ENCODE measurements around the gene BANP.

BANP gene

GRCh38 chr16:87921236-87921773 is 29.9 kb upstream of the BANP start:
- no peak overlapping the region for H3K4me3 Mint-ChIP-seq
- H3K27me3 Mint-ChIP-seq (ENCODE audit: low read depth) = peaks cover 30% of the 10 kb centered on the region
- H3K4me1 Mint-ChIP-seq = peaks cover 17% of the 10 kb centered on the region
- no peaks in the 10 kb centered on the region for H3K9me3 Mint-ChIP-seq
- H3K36me3 Mint-ChIP-seq (ENCODE audit: low read depth) = no peaks in the 10 kb centered on the region
- H3K27ac Mint-ChIP-seq = no peak overlapping the region
- TF ChIP-seq, protein P1, sequence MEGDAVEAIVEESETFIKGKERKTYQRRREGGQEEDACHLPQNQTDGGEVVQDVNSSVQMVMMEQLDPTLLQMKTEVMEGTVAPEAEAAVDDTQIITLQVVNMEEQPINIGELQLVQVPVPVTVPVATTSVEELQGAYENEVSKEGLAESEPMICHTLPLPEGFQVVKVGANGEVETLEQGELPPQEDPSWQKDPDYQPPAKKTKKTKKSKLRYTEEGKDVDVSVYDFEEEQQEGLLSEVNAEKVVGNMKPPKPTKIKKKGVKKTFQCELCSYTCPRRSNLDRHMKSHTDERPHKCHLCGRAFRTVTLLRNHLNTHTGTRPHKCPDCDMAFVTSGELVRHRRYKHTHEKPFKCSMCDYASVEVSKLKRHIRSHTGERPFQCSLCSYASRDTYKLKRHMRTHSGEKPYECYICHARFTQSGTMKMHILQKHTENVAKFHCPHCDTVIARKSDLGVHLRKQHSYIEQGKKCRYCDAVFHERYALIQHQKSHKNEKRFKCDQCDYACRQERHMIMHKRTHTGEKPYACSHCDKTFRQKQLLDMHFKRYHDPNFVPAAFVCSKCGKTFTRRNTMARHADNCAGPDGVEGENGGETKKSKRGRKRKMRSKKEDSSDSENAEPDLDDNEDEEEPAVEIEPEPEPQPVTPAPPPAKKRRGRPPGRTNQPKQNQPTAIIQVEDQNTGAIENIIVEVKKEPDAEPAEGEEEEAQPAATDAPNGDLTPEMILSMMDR (IDR thresholded peaks at IDR 0.05; ENCODE audit: unreplicated experiment in 3 of 3) = no peak

DNA sequence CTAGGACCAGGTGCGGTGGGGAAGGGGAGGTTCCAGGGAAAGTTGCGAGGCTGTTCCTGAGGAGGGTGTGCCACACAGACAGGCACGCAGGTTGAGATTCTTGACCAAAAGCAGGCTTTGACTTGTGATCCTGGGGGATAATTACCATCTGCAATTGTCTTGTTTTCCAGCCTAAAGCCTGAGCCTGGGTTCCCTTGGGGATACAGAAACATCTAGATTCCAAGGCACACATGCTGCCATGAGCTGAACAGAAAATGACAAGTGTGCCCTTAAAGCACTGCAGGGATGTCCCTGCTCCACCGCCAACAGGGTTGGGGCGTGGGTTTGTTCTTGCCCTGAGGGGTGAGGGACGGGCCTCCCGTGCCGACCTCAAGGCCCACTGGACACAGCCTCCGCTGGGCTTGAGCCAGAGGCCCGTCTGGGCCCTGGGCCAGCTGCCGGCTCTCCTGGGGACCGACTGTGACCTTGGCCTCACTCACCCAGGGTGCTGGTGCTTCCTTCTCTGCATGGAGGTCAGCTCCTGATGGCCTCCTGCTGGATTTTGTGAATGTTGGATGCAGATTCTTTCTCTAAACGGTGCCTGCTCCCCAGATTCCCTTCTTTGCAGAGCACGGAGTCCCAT is 28.9 kb upstream of the BANP start:
- Mint-ChIP-seq H3K27ac (no peak overlapping the region), H3K36me3 (ENCODE audit: low read depth) (no peaks in the 10 kb centered on the region), H3K9me3 (no peaks in the 10 kb centered on the region), H3K27me3 (ENCODE audit: low read depth) (peaks cover 30% of the 10 kb centered on the region), H3K4me3 (no peak overlapping the region), H3K4me1 (peaks cover 19% of the 10 kb centered on the region)
- TF ChIP-seq, protein P1 (IDR thresholded peaks at IDR 0.05; ENCODE audit: unreplicated experiment in 3 of 3) = no peak

DNA sequence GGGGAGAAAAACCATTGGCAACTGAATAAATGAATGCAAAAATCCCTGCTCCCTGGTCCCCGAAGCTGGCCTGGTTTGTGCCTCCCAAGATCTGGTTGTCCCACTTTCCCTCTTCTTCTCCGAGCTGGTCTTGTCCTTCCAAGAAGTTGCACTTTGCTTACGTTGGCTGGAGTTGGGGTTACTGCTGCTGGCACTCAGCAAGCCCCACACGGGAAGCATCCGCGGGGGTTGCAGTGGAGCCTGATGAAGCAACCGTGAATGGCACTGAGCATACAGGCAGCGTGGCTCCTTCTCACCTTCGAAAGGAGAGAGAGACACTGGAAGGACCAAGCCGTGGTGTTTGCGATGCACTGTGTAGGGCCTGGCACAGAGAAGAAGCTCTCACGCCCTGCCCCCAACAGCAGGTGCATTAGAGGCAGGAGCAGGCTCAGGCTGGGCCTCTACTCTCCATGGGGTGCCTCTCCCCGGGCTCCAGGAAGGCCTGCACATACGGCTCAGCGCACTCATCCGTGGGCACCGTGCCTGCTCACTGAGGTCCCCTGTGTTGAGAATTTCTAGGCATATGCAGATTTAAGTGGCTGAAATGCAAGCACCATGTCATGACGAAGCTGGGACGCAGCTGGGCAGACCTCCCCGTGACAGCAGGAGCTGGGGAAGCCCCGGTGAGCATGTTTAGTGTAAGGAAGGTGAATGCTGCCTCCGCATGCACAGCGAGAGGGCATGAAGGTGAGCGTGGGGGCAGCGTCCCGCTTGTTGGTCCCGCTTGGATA is 27.0 kb upstream of the BANP start:
- H3K4me3 Mint-ChIP-seq = no peak overlapping the region
- peaks cover 21% of the 10 kb centered on the region for H3K27me3 Mint-ChIP-seq (ENCODE audit: low read depth)
- no peaks in the 10 kb centered on the region for H3K9me3 Mint-ChIP-seq
- no peaks in the 10 kb centered on the region for H3K36me3 Mint-ChIP-seq (ENCODE audit: low read depth)
- H3K4me1 Mint-ChIP-seq = peaks cover 19% of the 10 kb centered on the region
- TF ChIP-seq, protein P1 (IDR thresholded peaks at IDR 0.05; ENCODE audit: unreplicated experiment in 3 of 3) = no peak
- H3K27ac Mint-ChIP-seq = peak overlapping the region; percentile 26 to 71 (median 62)

DNA sequence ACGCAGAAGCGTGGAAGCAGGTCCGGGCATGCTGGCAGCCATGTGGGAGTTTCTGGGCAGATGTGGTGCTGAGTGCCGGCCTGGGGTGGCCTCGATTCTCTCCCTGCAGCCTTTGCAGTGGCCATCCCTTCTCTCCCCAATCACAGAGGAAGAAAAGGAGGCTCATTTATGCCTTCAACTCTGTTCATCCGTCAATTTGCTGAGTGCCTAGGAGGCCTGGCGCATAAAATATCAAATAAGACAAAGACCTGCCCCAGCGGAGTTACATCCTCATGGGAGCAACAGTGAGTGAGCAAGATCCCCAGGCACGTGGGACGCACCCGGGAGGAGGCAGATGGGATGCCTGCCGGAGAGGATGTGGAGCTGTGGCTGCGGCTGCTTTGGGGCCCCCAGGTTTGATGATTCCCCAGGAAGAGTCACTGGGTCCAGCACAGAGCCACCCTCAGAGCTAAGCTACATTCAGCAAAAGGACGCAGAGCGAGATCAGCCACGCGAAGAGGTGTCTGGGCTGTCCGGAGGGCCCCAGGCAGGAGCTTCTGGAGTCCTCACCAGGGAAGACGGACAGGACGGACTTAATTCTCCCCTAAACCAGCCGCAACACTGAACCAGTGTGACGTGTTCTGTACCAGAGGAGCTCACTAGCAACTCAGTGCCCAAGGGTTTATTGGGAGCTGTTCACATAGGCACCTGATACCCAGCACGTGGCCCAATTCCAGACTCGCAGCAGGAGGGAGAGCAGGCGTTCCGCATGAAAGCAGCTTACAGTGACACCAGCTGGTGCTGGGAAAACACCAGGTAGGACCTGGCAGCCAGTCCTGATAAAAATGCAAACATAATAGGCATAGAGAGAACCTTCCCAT is 26.2 kb upstream of the BANP start:
- H3K4me3 Mint-ChIP-seq = no peak overlapping the region
- TF ChIP-seq, protein P1 (IDR thresholded peaks at IDR 0.05; ENCODE audit: unreplicated experiment in 3 of 3) = no peak
- H3K9me3 Mint-ChIP-seq = no peaks in the 10 kb centered on the region
- H3K36me3 Mint-ChIP-seq (ENCODE audit: low read depth) = no peaks in the 10 kb centered on the region
- H3K27ac Mint-ChIP-seq = peak overlapping the region; percentile 26 to 71 (median 62)
- H3K4me1 Mint-ChIP-seq = peaks cover 19% of the 10 kb centered on the region
- peaks cover 22% of the 10 kb centered on the region for H3K27me3 Mint-ChIP-seq (ENCODE audit: low read depth)

DNA sequence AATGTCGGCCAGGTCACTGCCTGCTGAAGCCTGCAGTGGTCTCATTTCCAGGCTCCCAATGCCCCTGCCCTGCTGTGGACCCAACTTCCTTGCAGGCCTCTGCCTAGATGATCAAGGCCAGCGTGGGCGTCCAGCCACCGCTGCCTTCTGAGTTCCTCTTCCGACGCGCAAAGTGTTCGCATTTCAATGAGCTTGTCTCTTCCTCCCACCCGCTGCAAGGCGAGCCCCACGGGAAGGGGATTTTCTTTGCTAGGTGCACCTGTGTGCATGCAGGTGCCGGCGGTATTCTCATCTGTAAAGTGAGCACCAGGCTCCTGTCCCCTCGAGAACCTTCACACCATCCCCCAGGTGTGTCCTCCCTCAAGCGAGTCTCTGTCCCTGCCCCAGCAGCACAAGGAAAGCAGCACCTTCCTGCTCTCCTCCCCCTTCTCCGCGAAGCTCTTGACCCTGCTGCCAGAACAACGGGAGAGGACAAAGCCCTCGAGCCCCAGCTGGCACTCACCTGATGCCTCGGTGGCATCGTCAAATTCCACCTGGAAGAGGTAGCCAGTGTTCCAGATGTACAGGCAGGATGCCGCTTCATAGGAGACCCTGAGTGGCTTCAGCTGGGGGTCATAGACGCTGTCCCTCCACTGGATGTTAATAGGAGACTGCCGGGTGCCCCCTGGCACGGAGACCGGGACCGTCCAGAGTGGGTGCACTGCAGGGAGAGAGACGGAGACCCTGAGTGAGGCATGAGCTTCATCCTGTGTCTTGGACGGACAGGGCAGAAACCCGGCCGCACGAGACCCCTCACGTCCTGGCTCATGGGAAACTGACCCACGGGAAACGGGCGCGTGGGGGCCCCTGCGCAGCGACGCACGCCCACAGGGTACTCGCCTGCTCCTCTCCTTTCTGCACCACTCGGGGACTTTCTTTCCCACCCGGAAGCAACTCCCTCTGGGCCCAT is 24.7 kb upstream of the BANP start:
- Mint-ChIP-seq H3K9me3 (no peaks in the 10 kb centered on the region), H3K4me3 (no peak overlapping the region), H3K36me3 (ENCODE audit: low read depth) (no peaks in the 10 kb centered on the region), H3K4me1 (peaks cover 19% of the 10 kb centered on the region), H3K27ac (peak overlapping the region in 2 of 3 experiments; percentile 43 to 73), H3K27me3 (ENCODE audit: low read depth) (peaks cover 24% of the 10 kb centered on the region)
- TF ChIP-seq, protein P1 (IDR thresholded peaks at IDR 0.05; ENCODE audit: unreplicated experiment in 3 of 3) = no peak

Measured in nephron (organoid).